Stimulated activated memory B cell treated with anti-CD40 and anti-IgM and Interleukin-4, amounts not matched to agents 10 μg/mL and 1 μg/mL and 100 μg/mL, for 72 hours (primary cell): ENCODE measurements around the gene QRFP.
A peak's percentile ranks its signal among the peaks of the same experiment; 100 is the strongest.

Source experiments
- ATAC-seq: fragments of 150-1000 bp; cut with Tn5 transposase; 2 replicates; pipeline ENCODE4 v1.10.0; 2021
- H3K27ac Mint-ChIP-seq: one replicate; pipeline ENCODE4 v1.8.0; 2022; ENCODE audit warnings: mild to moderate bottlenecking, mixed read lengths
- H3K27me3 Mint-ChIP-seq: one replicate; pipeline ENCODE4 v1.8.0; 2022; ENCODE audit warnings: mixed read lengths
- H3K36me3 Mint-ChIP-seq: one replicate; pipeline ENCODE4 v1.8.0; 2022; ENCODE audit warnings: mixed read lengths
- H3K4me1 Mint-ChIP-seq: one replicate; pipeline ENCODE4 v1.8.0; 2022; ENCODE audit warnings: mixed read lengths
- H3K4me3 Mint-ChIP-seq: one replicate; pipeline ENCODE4 v1.8.0; 2022; ENCODE audit warnings: mild to moderate bottlenecking, moderate library complexity, mixed read lengths
- H3K9me3 Mint-ChIP-seq: one replicate; pipeline ENCODE4 v1.8.0; 2022; ENCODE audit warnings: mixed read lengths

Gene QRFP

DNA sequence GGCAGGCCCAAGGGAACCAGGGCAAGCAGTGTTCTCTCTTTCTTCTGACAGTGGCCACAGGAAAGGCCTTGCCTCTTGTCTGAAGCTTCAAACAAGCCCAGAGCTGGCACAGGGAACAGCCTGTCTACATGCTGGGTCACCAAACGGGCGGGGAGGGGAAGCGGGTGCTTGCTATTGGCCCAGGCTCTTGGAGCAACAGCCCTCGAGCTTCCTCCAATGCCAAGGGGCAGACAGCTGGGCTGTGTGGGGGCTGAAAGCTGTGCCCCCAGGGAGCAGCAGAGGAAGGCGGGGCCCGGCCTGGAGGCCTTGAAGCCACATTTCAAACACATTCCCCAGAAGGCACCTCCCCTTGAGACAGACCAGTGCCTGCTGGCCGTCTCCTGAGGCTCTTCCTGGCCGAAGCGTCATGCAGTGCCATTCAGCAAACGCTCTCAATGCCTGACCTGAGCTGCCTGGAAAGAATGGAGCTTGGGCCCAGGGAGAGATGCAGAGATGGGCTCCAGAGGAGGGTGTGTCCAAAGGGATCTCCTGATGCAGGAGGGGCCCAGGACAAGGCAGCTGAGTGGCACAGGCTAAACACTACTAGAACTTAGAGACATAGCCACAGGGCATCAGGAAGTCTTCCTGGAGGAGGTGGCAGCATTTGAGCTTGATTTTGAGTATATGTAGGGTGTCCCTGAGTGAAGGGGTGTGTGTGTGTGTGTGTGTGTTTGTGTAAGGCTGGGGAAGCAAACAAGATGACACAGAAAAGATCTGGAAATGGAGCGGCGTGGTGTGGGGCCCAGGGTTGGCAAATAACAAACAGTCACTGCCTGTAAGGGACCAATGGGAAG lies 39.9 kb upstream of the QRFP start:
- no peaks in the 10 kb centered on the region for H3K36me3 Mint-ChIP-seq
- H3K9me3 Mint-ChIP-seq = no peaks in the 10 kb centered on the region
- ATAC-seq = no peak
- H3K27me3 Mint-ChIP-seq = peaks cover 93% of the 10 kb centered on the region
- H3K4me3 Mint-ChIP-seq = peak overlapping the region; percentile 11
- peaks cover 44% of the 10 kb centered on the region for H3K4me1 Mint-ChIP-seq
- H3K27ac Mint-ChIP-seq = no peak overlapping the region

DNA sequence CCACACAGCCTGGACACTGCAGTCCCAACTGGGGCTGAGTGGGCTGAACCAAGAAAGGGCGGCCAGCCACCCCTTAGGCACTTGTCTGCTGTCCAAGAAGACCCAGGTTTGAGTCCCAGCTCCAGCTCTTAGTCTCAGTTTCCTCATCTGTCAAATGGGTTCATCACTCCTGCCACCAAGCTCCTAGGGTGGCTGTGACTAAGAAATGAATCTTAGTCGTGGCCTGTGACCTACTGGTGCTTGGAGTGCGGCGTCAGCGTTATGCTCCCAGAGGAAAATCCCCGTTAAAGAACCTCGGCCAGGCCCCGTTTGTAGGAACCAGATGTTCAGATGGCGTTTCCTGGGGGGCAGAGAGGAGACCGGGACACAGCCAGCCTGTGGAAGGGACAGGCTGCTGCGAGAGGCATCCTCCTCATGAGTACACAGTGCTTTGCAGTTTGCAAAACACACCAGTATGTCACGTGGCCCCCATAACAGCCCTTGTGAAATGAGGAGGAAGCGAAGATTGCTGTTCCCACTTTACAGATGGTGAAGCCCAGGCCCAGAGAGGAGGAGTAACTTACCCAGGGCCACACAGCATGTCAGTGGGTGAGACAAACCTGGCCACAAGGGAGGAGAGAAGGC lies 39.1 kb upstream of the QRFP start:
- Mint-ChIP-seq H3K27me3 (peaks cover 92% of the 10 kb centered on the region), H3K4me3 (no peak overlapping the region), H3K4me1 (peaks cover 45% of the 10 kb centered on the region), H3K36me3 (no peaks in the 10 kb centered on the region), H3K27ac (no peak overlapping the region), H3K9me3 (no peaks in the 10 kb centered on the region)
- no peak for ATAC-seq

- Mint-ChIP-seq H3K4me1 (peaks cover 40% of the 10 kb centered on the region), H3K27me3 (peaks cover 92% of the 10 kb centered on the region), H3K9me3 (no peaks in the 10 kb centered on the region), H3K27ac (no peak overlapping the region), H3K4me3 (no peak overlapping the region), H3K36me3 (no peaks in the 10 kb centered on the region)
- ATAC-seq = no peak
Measured at GRCh38 chr9:130934702-130935647, 38.4 kb upstream of the QRFP start.

GRCh38 chr9:130934246-130934645 lies 37.6 kb upstream of the QRFP start:
- Mint-ChIP-seq H3K4me3 (no peak overlapping the region), H3K27ac (no peak overlapping the region), H3K27me3 (peaks cover 95% of the 10 kb centered on the region), H3K36me3 (no peaks in the 10 kb centered on the region), H3K9me3 (no peaks in the 10 kb centered on the region), H3K4me1 (peaks cover 40% of the 10 kb centered on the region)
- no peak for ATAC-seq

GRCh38 chr9:130933114-130934046 lies 36.8 kb upstream of the QRFP start:
- Mint-ChIP-seq H3K27me3 (peaks cover 88% of the 10 kb centered on the region), H3K4me1 (peaks cover 34% of the 10 kb centered on the region), H3K36me3 (no peaks in the 10 kb centered on the region), H3K4me3 (no peak overlapping the region), H3K27ac (no peak overlapping the region), H3K9me3 (no peaks in the 10 kb centered on the region)
- no peak for ATAC-seq

- Mint-ChIP-seq H3K4me1 (peaks cover 42% of the 10 kb centered on the region), H3K4me3 (no peak overlapping the region), H3K36me3 (no peaks in the 10 kb centered on the region), H3K27ac (no peak overlapping the region), H3K9me3 (no peaks in the 10 kb centered on the region), H3K27me3 (peaks cover 89% of the 10 kb centered on the region)
- no peak for ATAC-seq
Measured at GRCh38 chr9:130932255-130933079, 35.9 kb upstream of the QRFP start.

- Mint-ChIP-seq H3K27ac (no peak overlapping the region), H3K27me3 (peaks cover 81% of the 10 kb centered on the region), H3K4me3 (peak overlapping the region; percentile 19), H3K9me3 (no peaks in the 10 kb centered on the region), H3K36me3 (no peaks in the 10 kb centered on the region), H3K4me1 (peaks cover 37% of the 10 kb centered on the region)
- ATAC-seq = peak; percentile 68
Measured at GRCh38 chr9:130931508-130932254, 35.1 kb upstream of the QRFP start.

DNA sequence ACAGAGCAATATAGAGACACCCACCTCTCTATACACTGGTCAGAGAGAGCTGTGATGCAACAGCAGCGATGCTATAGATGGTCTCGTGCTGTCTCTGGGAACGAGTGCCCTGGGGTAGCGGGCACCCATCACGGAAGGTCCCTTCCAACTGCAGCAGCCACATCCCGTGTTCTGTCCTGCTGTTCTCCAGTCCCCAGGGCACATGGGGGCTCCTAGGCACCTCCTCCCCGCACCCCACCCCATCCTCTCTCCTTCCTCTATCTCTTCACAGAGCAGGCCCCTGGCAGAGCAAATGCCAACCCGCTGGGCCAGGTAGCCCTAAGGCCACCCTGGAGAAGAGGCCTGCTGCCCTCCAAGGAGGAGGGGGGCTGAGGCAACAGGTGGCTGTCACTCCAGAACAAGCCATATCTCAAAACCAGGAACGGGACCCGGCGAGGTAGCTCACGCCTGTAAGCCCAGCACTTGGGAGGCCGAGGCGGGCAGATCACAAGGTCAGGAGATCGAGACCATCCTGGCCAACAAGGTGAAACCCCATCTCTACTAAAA lies 34.3 kb upstream of the QRFP start:
- H3K4me1 Mint-ChIP-seq = peaks cover 42% of the 10 kb centered on the region
- H3K36me3 Mint-ChIP-seq = no peaks in the 10 kb centered on the region
- no peak overlapping the region for H3K4me3 Mint-ChIP-seq
- no peak for ATAC-seq
- H3K27me3 Mint-ChIP-seq = peaks cover 73% of the 10 kb centered on the region
- no peaks in the 10 kb centered on the region for H3K9me3 Mint-ChIP-seq
- H3K27ac Mint-ChIP-seq = no peak overlapping the region

DNA sequence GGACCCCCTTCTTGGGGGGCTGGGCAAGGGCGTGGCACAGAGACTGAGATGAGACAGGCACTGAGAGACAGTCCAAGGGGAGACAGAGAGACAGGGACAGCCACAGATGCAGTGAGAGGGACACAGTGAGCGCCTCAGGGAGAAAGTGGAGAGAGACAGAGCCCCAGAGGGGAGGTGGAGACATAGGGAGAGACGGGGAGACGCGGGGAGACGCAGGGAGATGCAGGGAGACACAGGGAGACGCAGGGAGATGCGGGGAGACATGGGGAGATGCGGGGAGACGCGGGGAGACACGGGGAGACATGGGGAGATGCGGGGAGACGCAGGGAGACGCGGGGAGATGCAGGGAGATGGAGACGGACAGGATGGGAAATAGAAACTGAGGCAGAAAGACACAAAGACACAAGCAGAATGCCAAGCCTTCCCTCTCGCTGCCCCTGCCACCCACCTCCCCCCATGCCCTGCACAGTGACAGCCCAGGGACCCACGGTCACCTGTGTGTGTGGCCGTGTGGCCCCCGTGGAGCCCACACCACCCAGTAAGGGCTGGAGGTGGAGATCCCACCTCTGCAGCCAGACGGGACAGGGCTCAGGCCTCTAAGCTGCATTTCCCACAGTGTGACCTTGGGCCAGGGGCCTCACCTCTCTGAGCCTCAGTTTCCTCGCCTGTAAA lies 33.7 kb upstream of the QRFP start:
- Mint-ChIP-seq H3K4me1 (peaks cover 47% of the 10 kb centered on the region), H3K9me3 (no peaks in the 10 kb centered on the region), H3K4me3 (no peak overlapping the region), H3K36me3 (no peaks in the 10 kb centered on the region), H3K27me3 (peaks cover 67% of the 10 kb centered on the region), H3K27ac (no peak overlapping the region)
- ATAC-seq = no peak

GRCh38 chr9:130929571-130930038 lies 33.0 kb upstream of the QRFP start:
- no peaks in the 10 kb centered on the region for H3K36me3 Mint-ChIP-seq
- no peaks in the 10 kb centered on the region for H3K9me3 Mint-ChIP-seq
- H3K4me3 Mint-ChIP-seq = no peak overlapping the region
- peaks cover 47% of the 10 kb centered on the region for H3K4me1 Mint-ChIP-seq
- no peak for ATAC-seq
- no peak overlapping the region for H3K27ac Mint-ChIP-seq
- H3K27me3 Mint-ChIP-seq = peaks cover 65% of the 10 kb centered on the region

GRCh38 chr9:130927995-130928900 lies 31.6 kb upstream of the QRFP start:
- peaks cover 46% of the 10 kb centered on the region for H3K4me1 Mint-ChIP-seq
- ATAC-seq = peak; percentile 82
- peak overlapping the region; percentile 69 for H3K27ac Mint-ChIP-seq
- H3K9me3 Mint-ChIP-seq = no peaks in the 10 kb centered on the region
- H3K27me3 Mint-ChIP-seq = peaks cover 64% of the 10 kb centered on the region
- no peaks in the 10 kb centered on the region for H3K36me3 Mint-ChIP-seq
- H3K4me3 Mint-ChIP-seq = no peak overlapping the region

- peaks cover 64% of the 10 kb centered on the region for H3K27me3 Mint-ChIP-seq
- H3K4me1 Mint-ChIP-seq = peaks cover 37% of the 10 kb centered on the region
- H3K36me3 Mint-ChIP-seq = no peaks in the 10 kb centered on the region
- ATAC-seq = no peak
- H3K9me3 Mint-ChIP-seq = no peaks in the 10 kb centered on the region
- peak overlapping the region; percentile 69 for H3K27ac Mint-ChIP-seq
- no peak overlapping the region for H3K4me3 Mint-ChIP-seq
Measured at GRCh38 chr9:130927338-130927737, 30.7 kb upstream of the QRFP start.
